IPS-15b (cell line): ENCODE results near the gene POLR3E.

Experiments
- H3K27me3 ChIP-seq: one replicate; pipeline ENCODE4 v1.6.1; 2013; ENCODE audit warnings: low read length; ENCODE audit not compliant: control insufficient read depth, insufficient read depth
- H3K36me3 ChIP-seq: one replicate; pipeline ENCODE4 v1.6.1; 2013; ENCODE audit warnings: low read length; ENCODE audit not compliant: control insufficient read depth, insufficient read depth
- H3K4me1 ChIP-seq: one replicate; pipeline ENCODE4 v1.6.1; 2013; ENCODE audit warnings: mild to moderate bottlenecking, low read length; ENCODE audit not compliant: control insufficient read depth, insufficient read depth
- H3K4me3 ChIP-seq: one replicate; pipeline ENCODE4 v1.5.1; 2013; ENCODE audit warnings: low read depth, low read length
- H3K9ac ChIP-seq: one replicate; pipeline ENCODE4 v1.6.1; 2013; ENCODE audit warnings: low read depth, mild to moderate bottlenecking, low read length
- H3K9me3 ChIP-seq: one replicate; pipeline ENCODE4 v1.6.1; 2013; ENCODE audit warnings: mild to moderate bottlenecking, low read length; ENCODE audit not compliant: control insufficient read depth, insufficient read depth

Gene POLR3E

GRCh38 chr16:22267764-22268163 is 29.4 kb upstream of the POLR3E start:
- Histone ChIP-seq H3K9ac (no peak overlapping the region), H3K9me3 (no peaks in the 10 kb centered on the region), H3K4me3 (no peak overlapping the region), H3K27me3 (no peaks in the 10 kb centered on the region), H3K4me1 (no peaks in the 10 kb centered on the region), H3K36me3 (peaks cover 14% of the 10 kb centered on the region)

DNA sequence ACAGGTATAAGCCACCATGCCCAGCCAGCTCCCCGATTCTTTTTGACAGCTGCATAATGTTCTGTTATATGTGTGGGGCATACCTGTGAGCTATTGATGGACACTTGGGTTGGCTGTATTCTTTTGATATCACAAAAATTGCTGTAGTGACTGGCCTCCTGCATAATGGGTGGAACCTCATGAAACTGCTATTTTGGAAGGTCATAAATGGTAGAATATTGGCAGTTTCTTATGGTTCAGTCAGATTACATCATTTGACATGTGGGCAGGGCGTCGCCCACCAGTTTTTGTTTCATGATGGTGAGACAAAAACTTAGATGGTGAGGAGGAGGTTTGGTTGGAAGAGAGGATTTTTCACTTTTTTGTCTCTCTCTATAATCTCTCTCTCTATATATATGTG is 26.7 kb upstream of the POLR3E start:
- Histone ChIP-seq H3K9ac (no peak overlapping the region), H3K27me3 (no peaks in the 10 kb centered on the region), H3K9me3 (no peaks in the 10 kb centered on the region), H3K4me1 (no peaks in the 10 kb centered on the region), H3K4me3 (no peak overlapping the region), H3K36me3 (peaks cover 11% of the 10 kb centered on the region)

DNA sequence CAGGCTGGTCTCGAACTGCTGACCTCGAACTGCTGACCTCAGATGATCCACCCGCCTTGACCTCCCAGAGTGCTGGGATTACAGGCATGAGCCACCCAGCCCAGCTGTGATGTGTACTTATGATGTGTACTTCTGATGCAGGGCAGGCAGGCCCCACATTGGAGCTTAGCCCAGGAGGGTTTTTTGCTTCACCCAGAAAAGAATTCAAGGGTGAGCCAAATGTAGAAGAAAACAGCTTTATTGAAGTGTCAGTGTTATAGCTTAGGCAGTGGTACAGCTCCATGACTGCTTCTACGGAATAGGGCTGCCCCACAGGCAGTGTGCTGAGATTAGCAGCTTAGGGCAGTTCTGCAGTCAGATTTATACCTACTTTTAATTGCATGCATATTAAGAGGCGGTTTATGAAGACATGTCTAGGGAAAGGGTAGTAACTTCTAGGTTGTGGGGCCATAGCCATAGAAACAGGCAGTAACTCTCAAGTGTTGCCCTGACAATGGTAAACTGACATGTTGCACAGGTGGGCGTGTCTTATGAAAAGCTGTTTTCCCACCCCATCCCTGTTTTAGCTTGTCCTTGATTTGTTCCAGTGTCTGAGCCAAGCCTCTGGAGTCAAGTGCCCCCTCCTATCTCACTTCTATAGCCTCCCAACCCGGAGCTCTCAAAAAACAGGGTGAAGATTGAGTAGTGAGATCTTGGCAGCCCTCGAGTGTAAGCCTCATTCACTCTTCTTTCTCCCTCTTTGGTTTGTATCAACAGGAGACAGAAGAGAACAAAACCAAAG is 24.1 kb upstream of the POLR3E start:
- H3K4me1 ChIP-seq: no peaks in the 10 kb centered on the region
- H3K36me3 ChIP-seq: peaks cover 4% of the 10 kb centered on the region
- no peak overlapping the region for H3K4me3 ChIP-seq
- H3K9ac ChIP-seq: no peak overlapping the region
- H3K27me3 ChIP-seq: no peaks in the 10 kb centered on the region
- no peaks in the 10 kb centered on the region for H3K9me3 ChIP-seq

DNA sequence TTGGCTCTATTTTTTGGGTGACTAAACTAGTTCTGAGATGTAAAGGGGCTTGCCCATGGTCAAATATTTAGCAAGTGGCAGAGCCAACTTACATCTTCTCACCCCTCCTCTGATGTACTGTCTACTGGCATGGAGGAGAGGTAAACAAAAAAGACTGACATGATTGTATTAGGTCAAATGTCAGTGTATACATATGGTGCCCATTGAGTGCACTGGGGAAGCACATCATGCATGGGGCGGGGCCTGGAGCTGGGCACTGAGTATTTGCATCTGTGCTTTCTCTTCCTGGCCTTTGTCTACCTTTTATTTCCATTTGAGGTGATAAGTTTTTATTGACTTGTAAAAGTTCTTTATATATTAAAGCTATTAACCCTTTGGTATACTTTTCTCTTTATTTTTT is 22.3 kb upstream of the POLR3E start:
- Histone ChIP-seq H3K4me3 (no peak overlapping the region), H3K4me1 (no peaks in the 10 kb centered on the region), H3K9me3 (no peaks in the 10 kb centered on the region), H3K9ac (no peak overlapping the region), H3K36me3 (peaks cover 4% of the 10 kb centered on the region), H3K27me3 (no peaks in the 10 kb centered on the region)

- Histone ChIP-seq H3K9ac (no peak overlapping the region), H3K4me3 (no peak overlapping the region), H3K36me3 (peaks cover 12% of the 10 kb centered on the region)
Measured at GRCh38 chr16:22278441-22279230, 18.6 kb upstream of the POLR3E start.

GRCh38 chr16:22282254-22282892 is 14.8 kb upstream of the POLR3E start:
- H3K4me3 ChIP-seq: no peak overlapping the region
- H3K4me1 ChIP-seq: peaks cover 4% of the 10 kb centered on the region
- no peaks in the 10 kb centered on the region for H3K9me3 ChIP-seq
- no peak overlapping the region for H3K9ac ChIP-seq
- H3K36me3 ChIP-seq: peaks cover 16% of the 10 kb centered on the region
- no peaks in the 10 kb centered on the region for H3K27me3 ChIP-seq

More at GRCh38 chr16:22278441-22279230, 18.6 kb upstream of the POLR3E start:
- no peaks in the 10 kb centered on the region for H3K27me3 ChIP-seq
- H3K9me3 ChIP-seq: no peaks in the 10 kb centered on the region
- H3K4me1 ChIP-seq: no peaks in the 10 kb centered on the region

DNA sequence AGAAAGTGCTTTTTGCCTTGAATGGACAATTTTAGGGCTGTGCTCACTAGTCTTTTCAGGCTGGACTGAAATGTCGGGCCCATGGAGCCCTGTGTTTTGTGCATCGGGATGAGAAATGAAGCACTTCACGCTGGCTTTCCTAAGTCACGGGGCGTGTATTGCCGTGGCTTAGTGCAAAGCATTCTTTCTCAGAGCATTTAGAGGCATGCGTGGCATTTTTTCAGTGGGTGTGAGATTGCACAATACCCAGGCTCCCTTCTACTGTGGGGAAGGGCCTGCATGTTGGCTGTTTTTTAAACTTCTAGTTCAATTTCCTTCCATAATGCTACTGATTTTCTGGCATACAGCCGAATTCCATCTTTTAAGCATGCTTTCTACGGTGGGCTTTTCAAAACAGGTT is 12.6 kb upstream of the POLR3E start:
- Histone ChIP-seq H3K4me1 (peaks cover 4% of the 10 kb centered on the region), H3K9ac (no peak overlapping the region), H3K27me3 (no peaks in the 10 kb centered on the region), H3K36me3 (peaks cover 14% of the 10 kb centered on the region), H3K4me3 (no peak overlapping the region), H3K9me3 (no peaks in the 10 kb centered on the region)

DNA sequence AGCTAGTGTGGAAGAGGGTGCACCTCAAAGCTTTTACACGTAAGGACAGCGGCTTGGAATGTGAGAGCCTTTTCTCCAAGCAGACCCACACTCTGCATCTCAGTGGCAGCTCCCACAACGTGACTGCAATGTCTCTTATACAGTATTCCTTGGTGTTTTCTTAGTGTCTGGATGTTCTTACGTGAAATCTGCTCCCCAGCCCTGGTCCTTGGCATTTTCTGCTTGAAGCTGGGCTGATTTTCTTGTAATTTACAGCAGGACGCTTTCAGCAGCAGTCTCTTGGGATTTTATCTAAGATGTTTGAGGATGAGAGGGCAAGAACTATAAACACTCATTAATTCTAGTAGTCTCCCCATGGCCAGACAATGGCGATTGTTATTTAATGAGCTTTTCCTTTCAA is 12.1 kb upstream of the POLR3E start:
- no peaks in the 10 kb centered on the region for H3K9me3 ChIP-seq
- H3K4me1 ChIP-seq: peaks cover 4% of the 10 kb centered on the region
- H3K36me3 ChIP-seq: peaks cover 10% of the 10 kb centered on the region

GRCh38 chr16:22291020-22291419 is 6.2 kb upstream of the POLR3E start:
- H3K4me3 ChIP-seq: no peak overlapping the region
- H3K4me1 ChIP-seq: peaks cover 2% of the 10 kb centered on the region
- no peak overlapping the region for H3K9ac ChIP-seq
- no peaks in the 10 kb centered on the region for H3K27me3 ChIP-seq
- H3K36me3 ChIP-seq: no peaks in the 10 kb centered on the region
- no peaks in the 10 kb centered on the region for H3K9me3 ChIP-seq

More for the DNA sequence above, 12.1 kb upstream of the POLR3E start:
- Histone ChIP-seq H3K4me3 (no peak overlapping the region), H3K9ac (no peak overlapping the region), H3K27me3 (no peaks in the 10 kb centered on the region)

DNA sequence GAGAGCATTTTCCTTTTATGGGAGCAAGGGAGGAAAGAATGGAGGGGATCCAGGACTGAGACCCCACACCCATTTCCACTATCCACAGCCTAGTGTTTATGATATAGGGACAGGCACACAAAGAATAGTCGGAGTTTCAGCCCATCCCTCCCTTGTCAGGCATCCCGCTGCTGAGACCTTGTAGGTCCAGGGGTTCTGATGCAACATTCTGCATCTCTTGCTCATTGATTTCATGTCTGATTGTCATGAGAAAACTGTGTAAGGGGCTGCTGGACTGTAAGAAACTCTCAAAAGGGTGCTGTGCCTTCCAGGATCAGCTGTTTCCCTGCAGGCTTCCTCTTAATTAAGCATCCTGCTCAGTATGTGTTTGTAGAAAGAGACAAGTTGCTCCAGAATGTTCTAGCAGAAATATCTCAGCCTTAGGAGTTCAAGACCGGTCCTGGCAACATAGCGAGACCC is 5.3 kb upstream of the POLR3E start:
- no peaks in the 10 kb centered on the region for H3K9me3 ChIP-seq
- H3K36me3 ChIP-seq: no peaks in the 10 kb centered on the region
- H3K9ac ChIP-seq: peak overlapping the region; percentile 37
- no peak overlapping the region for H3K4me3 ChIP-seq
- H3K27me3 ChIP-seq: no peaks in the 10 kb centered on the region
- peaks cover 2% of the 10 kb centered on the region for H3K4me1 ChIP-seq

DNA sequence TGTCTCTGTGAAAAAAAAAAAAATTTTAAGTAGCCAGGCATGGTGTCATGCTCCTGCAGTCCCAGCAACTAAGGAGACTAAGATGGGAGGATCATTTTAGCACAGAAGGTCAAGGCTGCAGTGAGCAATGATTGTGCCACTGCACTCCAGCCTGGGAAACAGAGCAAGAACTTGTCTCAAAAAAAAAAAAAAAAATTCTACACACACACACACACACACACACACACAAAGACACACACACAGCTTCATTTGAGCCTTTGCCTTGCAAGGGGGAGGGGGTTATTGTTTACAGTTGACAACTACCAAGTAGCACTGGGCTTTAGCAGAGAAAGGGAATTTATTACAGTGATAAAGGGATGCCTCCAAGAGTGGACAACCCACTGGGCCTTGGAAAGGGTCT is 4.9 kb upstream of the POLR3E start:
- Histone ChIP-seq H3K36me3 (no peaks in the 10 kb centered on the region), H3K4me1 (peaks cover 2% of the 10 kb centered on the region), H3K9me3 (no peaks in the 10 kb centered on the region), H3K9ac (peak overlapping the region; percentile 37), H3K4me3 (no peak overlapping the region), H3K27me3 (no peaks in the 10 kb centered on the region)
